Uterus (tissue), 2 donors: ENCODE results near the gene BACH1.

Experiments used
- CTCF ChIP-seq, 4 experiments: fragments of 200-600 bp in 2 of 4; fragments of 450-650 bp in 2 of 4; sonication (generic) in 2 of 4; IDR thresholded peaks; one replicate each; pipeline ENCODE4 v1.5.1; 2016 to 2019; ENCODE audit warnings: antibody characterized with exemption in 4 of 4, mild to moderate bottlenecking in 2 of 4, moderate library complexity in 1 of 4
- POLR2A ChIP-seq, 2 donors: fragments of 450-650 bp; IDR thresholded peaks; one replicate each; pipeline ENCODE4 v1.6.1; 2016; ENCODE audit warnings: antibody characterized with exemption in 2 of 2, mild to moderate bottlenecking in 1 of 2, moderate library complexity in 1 of 2

DNA sequence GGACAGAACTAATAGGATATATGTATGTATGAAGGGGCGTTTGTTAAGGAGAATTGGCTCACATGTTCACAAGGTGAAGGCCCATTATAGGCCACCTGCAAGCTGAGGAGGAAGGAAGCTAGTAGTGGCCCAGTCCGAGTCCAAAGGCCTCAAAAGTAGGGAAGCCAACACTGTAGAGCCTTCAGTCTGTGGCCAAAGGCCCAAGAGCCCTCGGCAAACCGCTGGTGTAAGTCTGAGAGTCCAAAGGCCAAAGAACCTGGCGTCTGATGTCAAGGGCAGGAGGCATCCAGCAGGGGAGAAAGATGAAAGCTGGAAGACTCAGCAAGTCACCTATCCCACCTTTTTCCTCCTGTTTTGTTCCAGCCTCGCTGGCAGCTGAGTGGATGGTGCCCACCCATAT lies 24.5 kb downstream of the BACH1 start:
- no peak for TF ChIP-seq CTCF (IDR thresholded peaks at IDR 0.05)
- TF ChIP-seq POLR2A (IDR thresholded peaks at IDR 0.05) = no peak
